H1 (cell line): ENCODE results near the gene AP2B1. TPM values are rescaled to one million over a fixed set of nuclear protein-coding genes. Genes with fewer than 3 reads are reported as not detected.

Source experiments
- CTCF ChIA-PET: fragments of 300-600 bp; sonication (Branson Sonifier 250); formaldehyde crosslinking; loops from one replicate; lab custom pipeline; 2021; ENCODE audit not compliant: partially characterized antibody; lab: Charles Lee
- POLR2A ChIA-PET: fragments of 300-600 bp; sonication (Branson Sonifier 250); formaldehyde crosslinking; loops from one replicate; lab custom pipeline; 2021; ENCODE audit warnings: inconsistent platforms; ENCODE audit not compliant: partially characterized antibody; lab: Charles Lee
- DNase-seq, 2 experiments: peaks; one replicate each; pipeline versions ENCODE4 v3.0.0 to v3.0.0-alpha.2; 2010 to 2022; ENCODE audit warnings: low spot score in 2 of 2, low read depth in 1 of 2, mixed read lengths in 1 of 2
- FAIRE-seq: peaks from 2 replicates; lab custom pipeline; 2011; peaks lifted over from hg19 to GRCh38; lab: Jason Lieb, UNC
- H2AFZ ChIP-seq: 2 replicates; pipeline ENCODE4 v1.8.1; 2012; ENCODE audit warnings: low read length, inconsistent platforms
- H2AK5ac ChIP-seq: 2 replicates; pipeline ENCODE4 v1.6.1; 2013; ENCODE audit warnings: low read depth, low read length
- H2BK120ac ChIP-seq: replicated peaks from 2 replicates; pipeline ENCODE3; 2013; ENCODE audit warnings: low read depth, low read length, inconsistent platforms
- H2BK12ac ChIP-seq: 2 replicates; pipeline ENCODE4 v1.6.1; 2013; ENCODE audit warnings: low read depth, low read length
- H2BK15ac ChIP-seq: 2 replicates; pipeline ENCODE4 v1.6.1; 2013; ENCODE audit warnings: low read length
- H2BK20ac ChIP-seq: 2 replicates; pipeline ENCODE4 v1.6.1; 2013; ENCODE audit warnings: low read length
- H2BK5ac ChIP-seq: 2 replicates; pipeline ENCODE4 v1.6.1; 2013; ENCODE audit warnings: low read depth, low read length
- H3K14ac ChIP-seq: 2 replicates; pipeline ENCODE4 v1.6.1; 2013; ENCODE audit warnings: inconsistent platforms; ENCODE audit not compliant: insufficient read length
- H3K18ac ChIP-seq: 2 replicates; pipeline ENCODE4 v1.6.1; 2013; ENCODE audit warnings: low read length; ENCODE audit errors: extremely low read depth
- H3K23ac ChIP-seq: 2 replicates; pipeline ENCODE4 v1.6.1; 2013; ENCODE audit warnings: inconsistent platforms; ENCODE audit not compliant: insufficient read length
- H3K23me2 ChIP-seq: 2 replicates; pipeline ENCODE4 v1.6.1; 2013; ENCODE audit warnings: low read depth, low read length
- H3K27ac ChIP-seq: 2 replicates; pipeline ENCODE4 v1.6.1; 2011; ENCODE audit warnings: low read depth, low read length, inconsistent platforms
- H3K27me3 ChIP-seq, 4 experiments: replicated peaks in 1 of 4; 1 replicate in 1 of 4; 2 replicates in 3 of 4; pipeline versions ENCODE4 v1.6.1 to v1.8.1; 2011 to 2013; ENCODE audit warnings: low read length in 3 of 4, mild to moderate bottlenecking in 3 of 4, inconsistent platforms in 2 of 4, mixed read lengths in 2 of 4, moderate library complexity in 1 of 4; ENCODE audit not compliant: control insufficient read depth in 3 of 4, insufficient read depth in 3 of 4; ENCODE audit errors: extremely low read depth in 1 of 4
- H3K36me3 ChIP-seq, 4 experiments: 2 replicates each; pipeline versions ENCODE4 v1.6.1 to v1.8.1; 2011 to 2013; ENCODE audit warnings: mild to moderate bottlenecking in 4 of 4, low read length in 3 of 4, moderate library complexity in 2 of 4, control low read depth in 1 of 4, inconsistent platforms in 1 of 4; ENCODE audit not compliant: insufficient read depth in 4 of 4, control insufficient read depth in 2 of 4
- H3K4ac ChIP-seq: replicated peaks from 2 replicates; pipeline ENCODE3; 2013; ENCODE audit warnings: low read length, low read depth, mixed read lengths, inconsistent platforms; ENCODE audit not compliant: insufficient read length
- H3K4me1 ChIP-seq, 4 experiments: replicated peaks in 1 of 4; 1 replicate in 1 of 4; 2 replicates in 3 of 4; pipeline versions ENCODE4 v1.6.1 to v1.8.1; 2011 to 2013; ENCODE audit warnings: low read length in 3 of 4, inconsistent platforms in 2 of 4, mixed read lengths in 1 of 4; ENCODE audit not compliant: insufficient read depth in 4 of 4, control insufficient read depth in 3 of 4
- H3K4me2 ChIP-seq, 2 experiments: 2 replicates each; pipeline versions ENCODE4 v1.6.1 to v1.8.1; 2011 to 2013; ENCODE audit warnings: low read depth in 2 of 2, low read length in 2 of 2, control low read depth in 1 of 2, inconsistent platforms in 1 of 2, mild to moderate bottlenecking in 1 of 2; ENCODE audit not compliant: insufficient read depth in 1 of 2
- H3K4me3 ChIP-seq, 4 experiments: fragments of 200-600, 300-600 bp in 1 of 4; sonication (generic), shearing (Covaris generic), sonication (Bioruptor Twin) in 1 of 4; 2 replicates each; pipeline versions ENCODE4 v1.5.1 to v1.8.1; 2011 to 2016; ENCODE audit warnings: low read length in 4 of 4, low read depth in 3 of 4, control low read depth in 2 of 4, inconsistent platforms in 2 of 4, mild to moderate bottlenecking in 2 of 4, mixed read lengths in 1 of 4, moderate library complexity in 1 of 4; ENCODE audit not compliant: insufficient read depth in 2 of 4; ENCODE audit errors: extremely low read depth in 1 of 4
- H3K56ac ChIP-seq: replicated peaks from 2 replicates; pipeline ENCODE3; 2013; ENCODE audit warnings: low read depth, mild to moderate bottlenecking, mixed read lengths, low read length, inconsistent platforms; ENCODE audit not compliant: insufficient read length
- H3K79me1 ChIP-seq: 2 replicates; pipeline ENCODE4 v1.6.1; 2013; ENCODE audit warnings: low read depth, low read length, control low read depth
- H3K79me2 ChIP-seq, 2 experiments: 2 replicates each; pipeline versions ENCODE4 v1.6.1 to v1.8.1; 2012 to 2013; ENCODE audit warnings: low read length in 2 of 2, mild to moderate bottlenecking in 2 of 2, inconsistent platforms in 1 of 2; ENCODE audit not compliant: insufficient read depth in 2 of 2, control insufficient read depth in 1 of 2
- H3K9ac ChIP-seq, 4 experiments: replicated peaks in 1 of 4; 1 replicate in 1 of 4; 2 replicates in 3 of 4; pipeline versions ENCODE4 v1.6.1 to v1.8.1; 2011 to 2013; ENCODE audit warnings: low read depth in 3 of 4, low read length in 3 of 4, control low read depth in 2 of 4, mild to moderate bottlenecking in 2 of 4, moderate library complexity in 2 of 4, inconsistent platforms in 1 of 4; ENCODE audit errors: extremely low read depth in 1 of 4
- H3K9me3 ChIP-seq, 2 experiments: 2 replicates each; pipeline versions ENCODE4 v1.6.1 to v1.8.1; 2012 to 2013; ENCODE audit warnings: mild to moderate bottlenecking in 2 of 2, moderate library complexity in 2 of 2, control low read depth in 1 of 2, inconsistent platforms in 1 of 2, low read depth in 1 of 2, low read length in 1 of 2, mixed read lengths in 1 of 2; ENCODE audit not compliant: insufficient read depth in 2 of 2
- H4K20me1 ChIP-seq, 2 experiments: replicated peaks in 1 of 2; 2 replicates each; pipeline versions ENCODE3 to v1.8.1; 2011 to 2013; ENCODE audit warnings: inconsistent platforms in 2 of 2, low read length in 2 of 2, mild to moderate bottlenecking in 1 of 2; ENCODE audit not compliant: insufficient read depth in 2 of 2, control insufficient read depth in 1 of 2
- H4K5ac ChIP-seq: 2 replicates; pipeline ENCODE4 v1.6.1; 2013; ENCODE audit warnings: low read length, low read depth, mixed read lengths, inconsistent platforms; ENCODE audit not compliant: insufficient read length
- H4K8ac ChIP-seq: 2 replicates; pipeline ENCODE4 v1.8.0; 2013; ENCODE audit warnings: mild to moderate bottlenecking, moderate library complexity, low read length, inconsistent platforms; ENCODE audit not compliant: insufficient read depth; ENCODE audit errors: extremely low read depth
- H4K91ac ChIP-seq: replicated peaks from 2 replicates; pipeline ENCODE3; 2013; ENCODE audit warnings: low read length, mixed read lengths, inconsistent platforms; ENCODE audit not compliant: insufficient read length
- EZH2 ChIP-seq: fragments of 200-600 bp; sonication (generic); IDR thresholded peaks from 2 replicates; pipeline ENCODE4 v1.7.1; 2012; ENCODE audit warnings: low read depth, mild to moderate bottlenecking, moderate library complexity, low read length, inconsistent platforms; ENCODE audit not compliant: severe bottlenecking
- SP2 ChIP-seq: IDR thresholded peaks from 2 replicates; pipeline ENCODE4 v1.6.1; 2012; ENCODE audit warnings: mild to moderate bottlenecking, low read length, inconsistent platforms
- WGBS, 2 experiments: shearing (Covaris generic) in 1 of 2; methylation state at CpG; one replicate each; pipeline versions ENCODE4 v1.1.6 to v1.1.7; 2013 to 2015; ENCODE audit warnings: low lambda C conversion rate in 2 of 2, mixed read lengths in 2 of 2, inconsistent platforms in 1 of 2, low coverage in 1 of 2, missing lambda C conversion rate in 1 of 2; ENCODE audit not compliant: insufficient replicate concordance in 2 of 2, insufficient coverage in 1 of 2, insufficient read length in 1 of 2; ENCODE audit errors: extremely low coverage in 1 of 2, missing lambda C conversion rate in 1 of 2; 5-methylcytosine and 5-hydroxymethylcytosine counted together
- polyA plus RNA-seq, 7 experiments: library from polyadenylated mRNA; depleted of rRNA in 3 of 7; stranded (reverse) in 5 of 7; unstranded in 2 of 7; fragments of >200 nt in 5 of 7; fragments of 200-250 nt in 2 of 7; gene quantifications; 1 replicate in 5 of 7; 2 replicates in 1 of 7; 4 replicates in 1 of 7; pipeline versions ENCODE4 v1.2.1 to v1.2.3, GENCODE V29; 2011 to 2013; ENCODE audit warnings: missing spikeins in 2 of 7, mixed read lengths in 2 of 7
- total RNA-seq: library from RNA; stranded (reverse); fragmentation: NEBNext Ultra II Directional; extraction: Animal tissue kit (Norgen Biotek cat#: 25700); gene quantifications from 2 replicates; pipeline ENCODE4 v1.2.1, GENCODE V29; 2021

The AP2B1 gene
- total and polyA plus RNA-seq, 2 of the 8 experiments (the other 6 are each of a cell fraction or from before 2014, with no cell fraction given): 95.5 to 199 TPM

DNA sequence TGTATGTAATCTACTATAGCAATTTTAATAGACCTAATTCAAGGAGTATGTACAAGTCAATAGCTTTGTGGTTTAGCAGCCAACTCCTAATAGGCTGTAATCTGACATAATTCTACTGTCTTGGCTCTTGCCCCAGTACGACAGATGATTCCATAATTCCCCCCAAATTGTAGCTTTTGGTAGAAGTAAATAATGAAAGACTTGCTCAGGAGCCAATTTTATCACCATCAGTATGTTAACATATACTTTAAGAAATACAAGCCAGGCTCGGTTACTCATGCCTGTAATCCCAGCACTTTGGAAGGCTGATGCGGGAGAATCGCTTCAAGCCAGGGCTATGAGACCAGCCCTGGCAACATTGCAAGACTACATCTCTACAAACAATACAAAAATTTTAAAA lies 53.9 kb downstream of the AP2B1 start:
- H2BK20ac ChIP-seq: no peak overlapping the region
- H3K9ac ChIP-seq: no peak overlapping the region
- H2BK12ac ChIP-seq: no peak overlapping the region
- no peak overlapping the region for H2BK15ac ChIP-seq
- no peak overlapping the region for H3K4ac ChIP-seq
- H4K91ac ChIP-seq: no peak overlapping the region
- no peaks in the 10 kb centered on the region for H3K79me1 ChIP-seq
- no peak overlapping the region for H3K18ac ChIP-seq
- H3K9me3 ChIP-seq: no peaks in the 10 kb centered on the region
- TF ChIP-seq EZH2 (no peak), SP2 (no peak)
- TF ChIP-seq, all 59 proteins: peak for 0
- H4K5ac ChIP-seq: no peak overlapping the region
- H3K27ac ChIP-seq: no peak overlapping the region
- H2AK5ac ChIP-seq: no peak overlapping the region
- no peak overlapping the region for H3K56ac ChIP-seq
- H3K4me3 ChIP-seq: no peak overlapping the region
- no peaks in the 10 kb centered on the region for H3K79me2 ChIP-seq
- peaks cover 10 to 54% (median 31%) of the 10 kb centered on the region in 4 experiments for H3K36me3 ChIP-seq
- H2AFZ ChIP-seq: no peak overlapping the region
- 94% methylated on average over 4 of the region's 4 CpGs; no CpG with 5 or more reads in 1 of the 2 experiments for WGBS, 2 experiments
- DNase-seq (no peak), FAIRE-seq (no peak)
- no peak overlapping the region for H2BK5ac ChIP-seq
- no peak overlapping the region for H2BK120ac ChIP-seq
- CTCF ChIA-PET: interaction anchor here (0.9 to 4.2 kb wide), 3 partner anchors 106 to 427 kb away, joined by 3 to 19 read pairs (median 3); no protein-coding TSS in a partner anchor
- no peaks in the 10 kb centered on the region for H3K4me1 ChIP-seq
- no peak overlapping the region for H3K23ac ChIP-seq
- H4K8ac ChIP-seq: no peak overlapping the region
- H4K20me1 ChIP-seq: no peaks in the 10 kb centered on the region
- POLR2A ChIA-PET: no interaction called here
- no peak overlapping the region for H3K14ac ChIP-seq
- no peaks in the 10 kb centered on the region for H3K27me3 ChIP-seq
- H3K23me2 ChIP-seq: no peaks in the 10 kb centered on the region
- no peak overlapping the region for H3K4me2 ChIP-seq
